Ishikawa (cell line): Measurements from ENCODE around the gene A1BG.

ENCODE experiments used
- CEBPB ChIP-seq: IDR thresholded peaks from 2 replicates; pipeline ENCODE4 v1.6.1; 2012
- CREB1 ChIP-seq: IDR thresholded peaks from 2 replicates; pipeline ENCODE4 v1.6.1; 2012; ENCODE audit warnings: low read depth
- EGR1 ChIP-seq: IDR thresholded peaks from 2 replicates; pipeline ENCODE4 v1.6.1; 2012
- EP300 ChIP-seq: IDR thresholded peaks from 2 replicates; pipeline ENCODE4 v1.6.1; 2012; ENCODE audit warnings: borderline replicate concordance
- FOXM1 ChIP-seq: IDR thresholded peaks from 2 replicates; pipeline ENCODE4 v1.6.1; 2012; ENCODE audit warnings: low read depth, borderline replicate concordance
- NFIC ChIP-seq: IDR thresholded peaks from 2 replicates; pipeline ENCODE4 v1.6.1; 2012
- RAD21 ChIP-seq: IDR thresholded peaks from 2 replicates; pipeline ENCODE4 v1.6.1; 2012; ENCODE audit warnings: low read depth
- REST ChIP-seq: IDR thresholded peaks from 2 replicates; pipeline ENCODE4 v1.6.1; 2012; ENCODE audit warnings: low read depth, mild to moderate bottlenecking
- TAF1 ChIP-seq: IDR thresholded peaks from 2 replicates; pipeline ENCODE4 v1.6.1; 2012; ENCODE audit warnings: low read depth, mild to moderate bottlenecking
- TCF12 ChIP-seq: IDR thresholded peaks from 2 replicates; pipeline ENCODE4 v1.6.1; 2012; ENCODE audit warnings: low read depth
- TEAD4 ChIP-seq: IDR thresholded peaks from 2 replicates; pipeline ENCODE4 v1.6.1; 2012
- USF1 ChIP-seq: IDR thresholded peaks from 2 replicates; pipeline ENCODE4 v1.6.1; 2012
- YY1 ChIP-seq: IDR thresholded peaks from 2 replicates; pipeline ENCODE4 v1.6.1; 2012; ENCODE audit warnings: low read depth
- ZBTB7A ChIP-seq: IDR thresholded peaks from 2 replicates; pipeline ENCODE4 v1.6.1; 2012; ENCODE audit warnings: low read depth
- TF ChIP-seq, protein P1 (sequence below): IDR thresholded peaks from 2 replicates; pipeline ENCODE4 v1.6.1; 2012

A1BG gene

DNA sequence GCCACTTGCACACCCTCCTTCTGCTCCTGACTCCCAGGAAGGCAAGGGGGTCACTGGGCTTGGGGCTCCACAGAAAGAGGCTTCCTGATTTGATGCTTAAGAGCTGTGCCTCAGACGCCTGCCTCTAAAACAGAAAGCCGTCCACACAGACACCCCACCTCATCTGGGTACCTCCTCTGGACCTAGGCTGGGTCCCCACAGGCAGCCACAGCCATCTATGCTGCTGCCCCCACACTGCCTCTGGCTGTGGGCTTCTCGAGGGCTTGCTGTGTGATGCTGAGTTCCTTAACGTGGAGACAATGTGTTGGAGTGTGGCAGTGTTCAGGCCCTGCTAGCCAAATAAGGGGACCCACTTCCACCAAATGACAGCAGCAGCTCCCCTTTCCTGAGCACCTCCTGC is 35.0 kb downstream of the A1BG start:
- no peak for TF ChIP-seq CEBPB
- TF ChIP-seq REST = no peak
- TF ChIP-seq EP300 = no peak
- TF ChIP-seq TAF1 = no peak
- no peak for TF ChIP-seq USF1
- TF ChIP-seq, protein P1, sequence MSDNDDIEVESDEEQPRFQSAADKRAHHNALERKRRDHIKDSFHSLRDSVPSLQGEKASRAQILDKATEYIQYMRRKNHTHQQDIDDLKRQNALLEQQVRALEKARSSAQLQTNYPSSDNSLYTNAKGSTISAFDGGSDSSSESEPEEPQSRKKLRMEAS = no peak
- no peak for TF ChIP-seq TCF12
- no peak for TF ChIP-seq RAD21
- TF ChIP-seq CREB1 = no peak
- no peak for TF ChIP-seq ZBTB7A
- TF ChIP-seq EGR1 = no peak
- TF ChIP-seq TEAD4 = no peak

GRCh38 chr19:58317476-58318072 is 35.7 kb downstream of the A1BG start:
- TF ChIP-seq CEBPB = no peak
- TF ChIP-seq FOXM1 = no peak
- TF ChIP-seq, protein P1 = 0 out of 2 replicates have a peak, but pooled peaks have one; percentile 16
- no peak for TF ChIP-seq YY1
- no peak for TF ChIP-seq EP300
- no peak for TF ChIP-seq TCF12
- TF ChIP-seq REST = peak; percentile 94
- no peak for TF ChIP-seq CREB1
- no peak for TF ChIP-seq TEAD4
- no peak for TF ChIP-seq NFIC
- TF ChIP-seq EGR1 = no peak

- no peak for TF ChIP-seq CEBPB
- no peak for TF ChIP-seq FOXM1
- no peak for TF ChIP-seq USF1
- TF ChIP-seq REST = no peak
- TF ChIP-seq, protein P1 = no peak
- TF ChIP-seq EP300 = no peak
- TF ChIP-seq TEAD4 = no peak
- no peak for TF ChIP-seq TCF12
- no peak for TF ChIP-seq EGR1
- TF ChIP-seq YY1 = no peak
- no peak for TF ChIP-seq TAF1
- TF ChIP-seq RAD21 = no peak
- no peak for TF ChIP-seq ZBTB7A
- TF ChIP-seq CREB1 = no peak
These were observed 37.7 kb downstream of the A1BG start for GRCh38 chr19:58315580-58315979.

- TF ChIP-seq CREB1 = no peak
- TF ChIP-seq TEAD4 = no peak
- no peak for TF ChIP-seq TCF12
- no peak for TF ChIP-seq FOXM1
- no peak for TF ChIP-seq USF1
- TF ChIP-seq NFIC = no peak
- TF ChIP-seq, protein P1 = no peak
- no peak for TF ChIP-seq EP300
- TF ChIP-seq REST = no peak
These were observed 41.9 kb downstream of the A1BG start for GRCh38 chr19:58311345-58311865.
